ENCODE data around the gene SEPHS2.
A peak's percentile ranks its signal among the peaks of the same experiment; 100 is the strongest.
"Not testable (repeated sequence)": the region's sequence is repeated elsewhere in the genome, so short reads cannot be mapped to it uniquely, and the experiment has no call there.

The SEPHS2 gene

DNA sequence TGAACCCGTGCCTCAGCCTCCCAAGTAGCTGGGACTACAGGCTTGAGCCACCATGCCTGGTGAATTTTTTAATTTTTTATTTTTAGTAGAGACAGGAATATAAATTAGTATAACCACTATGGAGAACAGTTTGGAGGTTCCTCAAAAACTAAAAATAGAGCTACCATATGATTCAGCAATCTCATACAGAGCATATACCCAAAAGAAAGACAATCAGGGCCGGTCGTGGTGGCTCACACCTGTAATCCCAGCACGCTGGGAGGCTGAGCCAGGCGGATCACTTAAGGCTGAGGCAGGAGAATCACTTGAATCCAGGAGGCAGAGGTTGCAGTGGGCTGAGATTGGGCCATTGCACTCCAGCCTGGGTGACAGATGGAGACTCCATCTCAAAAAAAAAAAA is 15.8 kb upstream of the SEPHS2 start:
- not testable (repeated sequence) for DNase-seq

DNA sequence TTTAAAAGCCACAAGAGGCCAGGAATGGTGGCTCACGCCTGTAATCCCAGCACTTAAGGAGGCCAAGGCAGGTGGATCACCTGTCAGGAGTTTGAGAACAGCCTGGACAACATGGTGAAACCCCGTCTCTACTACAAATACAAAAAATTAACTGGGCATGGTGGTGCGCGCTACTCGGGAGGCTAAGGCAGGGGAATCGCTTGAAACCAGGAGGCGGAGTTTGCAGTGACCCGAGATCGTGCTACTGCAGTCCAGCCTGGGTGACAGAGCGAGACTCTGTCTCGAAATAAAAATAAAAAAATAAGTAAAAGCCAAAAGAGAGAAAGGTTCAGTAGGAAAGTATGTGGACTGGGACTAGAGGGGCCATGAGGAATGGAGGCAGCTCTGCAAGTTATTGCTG is 13.8 kb upstream of the SEPHS2 start:
- no peak for DNase-seq

DNA sequence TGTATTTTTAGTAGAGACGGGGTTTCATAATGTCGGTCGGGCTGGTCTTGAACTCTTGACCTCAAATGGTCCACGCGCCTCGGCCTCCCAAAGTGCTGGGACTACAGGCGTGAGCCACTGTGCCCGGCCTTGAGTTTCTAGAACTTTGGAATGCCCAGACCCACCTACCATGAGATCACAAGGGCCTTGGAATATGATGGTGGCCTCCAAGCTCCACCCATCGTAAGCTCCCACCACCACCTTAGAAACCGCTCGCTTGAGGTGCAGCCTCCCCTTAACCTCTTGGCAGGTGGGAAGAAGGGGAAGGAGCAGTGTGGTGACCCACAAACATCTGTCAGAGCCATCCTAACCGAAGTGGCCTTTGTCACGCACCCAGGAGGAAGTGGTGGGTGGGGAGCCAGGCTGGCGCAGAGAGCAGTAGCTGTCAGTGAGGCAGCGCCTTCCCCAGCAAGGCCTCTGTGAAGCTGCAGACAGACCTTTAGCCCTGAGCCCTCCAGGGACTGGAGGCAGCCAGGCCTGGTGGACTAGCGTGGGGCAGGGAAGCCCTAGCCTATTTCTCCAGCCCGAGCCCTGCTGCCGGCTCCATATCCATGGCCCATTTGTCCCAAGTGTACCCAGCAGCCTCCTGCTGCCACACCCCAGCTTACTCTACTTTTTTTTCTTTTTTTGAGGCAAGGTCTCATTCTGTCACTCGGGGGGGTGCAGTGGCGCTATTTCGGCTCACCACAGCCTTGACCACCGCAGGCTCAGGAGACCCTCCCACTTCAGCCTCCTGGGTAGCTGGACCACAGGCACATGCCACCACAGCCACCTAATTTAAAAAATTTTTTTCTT is 13.1 kb upstream of the SEPHS2 start:
- no peak for DNase-seq

DNA sequence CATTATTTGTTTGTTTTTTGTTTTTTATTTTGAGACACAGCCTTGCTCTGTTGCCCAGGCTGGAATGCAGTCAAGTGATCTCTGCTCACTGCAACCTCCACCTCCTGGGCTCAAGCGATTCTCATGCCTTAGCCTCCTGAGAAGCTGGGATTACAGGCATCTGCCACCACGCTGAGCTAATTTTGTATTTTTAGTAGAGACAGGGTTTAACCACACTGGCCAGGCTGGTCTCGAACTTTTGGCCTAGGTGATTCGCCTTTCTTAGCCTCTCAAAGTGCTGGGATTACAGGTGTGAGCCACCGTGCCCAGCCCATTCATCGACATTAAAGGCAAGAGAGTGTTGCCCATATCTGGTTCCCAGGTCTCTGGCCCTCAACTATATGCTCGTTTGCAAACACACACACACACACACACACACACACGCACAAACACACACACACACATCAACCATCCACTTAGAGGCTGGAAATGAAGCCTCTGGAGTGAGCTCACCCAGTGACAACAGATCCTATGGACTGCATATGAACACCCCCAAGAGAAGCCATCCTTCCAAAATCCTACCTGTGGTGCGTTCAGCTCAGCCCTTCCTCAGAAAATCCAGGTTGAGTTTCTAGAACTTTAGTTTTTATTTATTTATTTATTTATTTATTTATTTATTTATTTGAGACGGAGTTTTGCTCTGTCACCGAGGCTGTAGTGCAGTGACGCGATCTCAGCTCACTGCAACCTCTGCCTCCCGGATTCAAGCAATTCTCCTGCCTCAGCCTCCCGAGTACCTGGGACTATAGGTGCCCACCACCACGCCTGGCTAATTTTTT is 12.3 kb upstream of the SEPHS2 start:
- no peak for DNase-seq

DNA sequence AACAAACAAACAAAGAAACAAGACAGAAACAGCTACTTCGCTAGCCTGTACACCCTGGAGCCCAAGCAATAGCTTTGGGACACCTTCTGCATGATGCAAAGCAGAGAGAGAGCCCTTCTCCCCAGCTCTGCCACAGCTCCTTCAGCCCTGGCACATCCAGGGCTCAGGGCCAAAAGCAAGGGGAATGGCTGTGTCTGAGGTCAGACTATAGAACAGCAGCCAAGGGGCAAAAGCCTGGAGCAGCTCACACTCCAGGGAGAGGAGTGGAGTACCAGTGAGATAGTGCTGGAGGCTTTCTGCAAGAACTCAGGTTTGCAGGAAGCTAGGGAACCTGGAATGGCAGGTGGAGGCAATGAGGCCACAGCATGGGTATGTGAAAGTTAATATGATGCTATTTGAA is 11.6 kb upstream of the SEPHS2 start:
- DNase-seq: no peak

DNA sequence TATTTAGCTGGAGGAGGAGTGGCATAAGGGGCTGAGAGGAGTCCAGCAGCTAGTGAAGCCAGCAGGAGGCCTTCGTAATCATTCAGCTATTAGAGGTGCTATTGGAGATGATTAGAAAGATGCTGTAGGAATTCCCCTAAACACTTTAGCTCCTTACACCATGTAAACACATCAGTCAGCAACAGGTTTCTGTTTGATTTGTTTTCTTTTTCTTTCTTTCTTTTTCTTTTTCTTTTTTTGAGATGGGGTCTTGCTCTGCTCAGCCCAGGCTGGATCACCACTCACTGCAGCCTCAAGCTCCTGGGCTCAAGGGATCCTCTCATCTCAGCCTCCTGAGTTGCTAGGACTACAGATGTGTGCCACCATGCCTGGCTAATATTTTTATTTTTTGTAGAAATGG is 10.6 kb upstream of the SEPHS2 start:
- DNase-seq: no peak

DNA sequence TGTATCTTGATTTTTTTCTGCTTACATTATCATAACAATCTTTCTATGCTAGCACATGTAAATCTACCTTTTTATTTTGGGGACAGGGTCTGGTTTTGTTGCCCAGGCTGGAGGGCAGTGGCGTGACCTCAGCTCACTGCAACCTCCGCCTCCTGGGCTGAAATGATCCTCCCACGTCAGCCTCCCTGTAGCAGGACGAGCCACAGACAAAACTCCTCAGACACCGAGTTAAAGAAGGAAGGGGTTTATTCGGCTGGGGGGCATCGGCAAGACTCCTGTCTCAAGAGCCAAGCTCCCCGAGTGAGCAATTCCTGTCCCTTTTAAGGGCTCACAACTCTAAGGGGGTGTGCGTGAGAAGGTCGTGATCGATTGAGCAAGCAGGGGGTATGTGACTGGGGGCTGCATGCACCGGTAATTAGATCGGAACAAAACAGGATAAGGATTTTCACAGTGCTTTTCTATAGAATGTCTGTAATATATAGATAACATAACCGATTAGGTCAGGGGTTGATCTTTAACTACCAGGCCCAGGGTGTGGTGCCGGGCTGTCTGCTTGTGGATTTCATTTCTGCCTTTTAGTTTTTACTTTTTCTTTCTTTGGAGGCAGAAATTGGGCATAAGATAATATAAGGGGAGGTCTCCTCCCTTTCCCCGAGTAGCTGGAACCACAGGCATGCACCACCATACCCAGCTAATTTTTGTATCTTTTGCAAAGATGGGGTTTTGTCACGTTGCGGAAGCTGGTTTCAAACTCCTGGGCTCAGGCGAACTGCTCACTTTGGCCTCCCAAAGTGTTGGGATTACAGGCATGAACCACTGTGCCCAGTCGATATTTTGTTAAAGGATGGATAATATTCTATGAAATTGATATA is 7.3 kb upstream of the SEPHS2 start:
- not testable (repeated sequence) for DNase-seq

DNA sequence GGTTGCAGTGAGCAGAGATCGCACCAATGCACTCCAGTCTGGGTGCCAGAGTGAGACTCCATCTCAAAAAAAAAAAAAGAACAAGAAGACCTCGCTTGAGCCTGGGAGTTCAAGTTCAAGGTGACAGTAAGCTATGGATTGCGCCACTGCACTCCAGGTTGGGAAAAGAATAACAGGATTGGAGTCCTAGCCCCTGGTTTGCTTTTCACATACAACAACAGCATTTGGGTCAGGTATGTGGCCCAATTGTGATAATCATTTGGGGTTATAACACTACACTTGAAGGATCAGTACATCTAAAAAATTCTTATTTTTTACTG is 3.4 kb upstream of the SEPHS2 start:
- DNase-seq: no peak

DNA sequence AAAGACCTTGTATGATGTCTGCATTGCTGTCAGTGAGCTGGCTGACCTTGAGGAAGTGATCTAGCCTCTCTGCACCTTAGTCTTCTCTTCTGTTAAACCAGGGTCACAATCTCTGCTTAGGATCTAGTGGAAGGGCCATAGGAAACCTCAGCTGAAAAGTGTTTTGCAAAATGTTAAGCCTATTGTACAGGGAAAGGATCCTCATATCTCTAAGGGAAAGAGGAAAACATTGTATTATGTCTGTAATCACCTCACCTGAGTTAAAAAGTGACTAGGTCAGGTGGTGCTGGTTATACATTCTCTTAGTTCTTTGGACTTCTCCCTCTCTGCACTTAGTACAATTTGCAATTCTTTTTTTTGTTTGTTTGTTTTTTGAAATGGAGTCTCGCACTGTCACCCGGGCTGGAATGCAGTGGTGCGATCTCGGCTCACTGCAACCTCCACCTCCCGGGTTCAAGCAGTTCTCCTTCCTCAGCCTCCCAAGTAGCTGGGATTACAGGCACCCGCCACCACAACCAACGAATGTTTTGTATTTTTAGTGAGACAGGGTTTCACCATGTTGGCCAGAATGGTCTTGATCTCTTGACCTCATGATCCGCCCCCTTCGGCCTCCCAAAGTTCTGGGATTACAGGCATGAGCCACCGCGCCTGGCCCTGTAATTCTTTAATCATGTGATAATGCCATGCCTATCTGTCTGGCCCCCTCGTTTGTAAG is 2.0 kb upstream of the SEPHS2 start:
- DNase-seq: no peak

DNA sequence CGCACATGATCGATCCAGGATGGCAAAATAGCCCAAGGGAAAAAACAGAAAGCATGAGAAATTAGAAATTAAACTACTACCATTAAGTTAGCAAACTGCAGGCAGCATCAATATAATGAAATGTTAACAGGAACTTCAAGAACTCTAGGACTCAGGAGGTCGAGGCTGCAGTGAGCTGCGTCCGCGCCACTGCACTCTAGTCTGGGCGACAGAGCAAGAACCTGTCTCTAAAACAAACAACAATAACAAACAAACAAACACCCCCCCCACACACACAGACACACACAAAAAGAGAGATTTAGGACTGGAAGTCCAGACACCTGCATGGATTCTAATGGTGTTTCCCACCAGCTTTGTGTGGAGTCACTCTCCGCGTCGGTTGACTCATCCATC is 525 bp upstream of the SEPHS2 start:
- no peak for DNase-seq

DNA sequence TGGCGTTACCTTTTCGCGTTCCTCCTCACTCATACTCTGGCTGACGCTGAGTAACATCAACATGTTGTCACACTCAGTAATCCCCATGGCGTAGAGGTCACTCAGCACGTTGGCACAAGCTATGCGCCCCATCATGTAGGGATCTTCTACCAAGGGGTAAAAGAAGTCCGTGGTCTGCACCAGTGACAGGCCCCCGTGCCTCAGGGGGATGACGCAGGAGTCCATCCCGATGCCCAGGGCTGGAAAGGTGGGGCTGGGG is 596 bp downstream of the SEPHS2 start:
- no peak for DNase-seq

DNA sequence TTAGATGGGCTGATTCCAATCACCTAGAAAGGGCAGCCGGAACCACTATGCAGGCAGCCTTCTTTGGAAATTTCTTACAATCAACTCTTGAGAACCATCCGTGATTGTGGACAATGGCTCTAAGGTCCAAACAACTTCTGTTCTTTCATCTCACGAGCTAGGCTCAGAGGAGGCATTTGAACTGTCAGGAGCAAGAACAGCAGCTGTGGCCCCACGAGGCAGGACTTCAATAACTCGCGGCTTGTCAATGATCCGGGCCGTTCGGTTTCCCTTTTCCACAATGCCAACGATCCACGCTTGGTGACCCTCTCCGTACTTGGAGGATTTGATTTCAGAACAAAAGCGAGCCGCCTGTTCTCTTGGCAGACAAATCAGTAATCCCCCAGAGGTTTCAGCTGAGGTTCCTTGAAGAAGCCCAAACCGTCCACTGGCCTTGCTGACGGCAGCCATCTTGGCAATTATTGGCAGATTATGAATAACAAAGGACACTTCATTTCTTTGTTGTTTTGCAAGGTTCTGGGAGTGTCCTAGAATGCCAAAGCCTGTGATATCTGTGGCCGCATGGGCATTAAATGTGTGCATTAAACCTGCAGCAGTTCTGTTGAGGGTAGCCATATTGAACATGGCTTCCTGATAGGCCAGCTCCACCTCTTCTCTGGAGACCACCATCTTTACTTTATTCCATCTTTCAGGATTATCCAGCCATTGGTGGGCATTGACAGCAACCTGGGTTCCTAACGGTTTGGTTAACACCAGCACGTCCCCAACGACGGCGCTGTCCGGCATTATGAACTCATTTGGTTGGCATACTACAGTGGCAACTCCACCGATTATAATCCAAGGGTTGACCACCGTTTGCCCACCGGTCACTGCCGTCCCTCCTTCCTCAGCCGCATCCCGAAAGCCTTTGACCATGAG is 1.2 kb downstream of the SEPHS2 start:
- no peak for DNase-seq

DNA sequence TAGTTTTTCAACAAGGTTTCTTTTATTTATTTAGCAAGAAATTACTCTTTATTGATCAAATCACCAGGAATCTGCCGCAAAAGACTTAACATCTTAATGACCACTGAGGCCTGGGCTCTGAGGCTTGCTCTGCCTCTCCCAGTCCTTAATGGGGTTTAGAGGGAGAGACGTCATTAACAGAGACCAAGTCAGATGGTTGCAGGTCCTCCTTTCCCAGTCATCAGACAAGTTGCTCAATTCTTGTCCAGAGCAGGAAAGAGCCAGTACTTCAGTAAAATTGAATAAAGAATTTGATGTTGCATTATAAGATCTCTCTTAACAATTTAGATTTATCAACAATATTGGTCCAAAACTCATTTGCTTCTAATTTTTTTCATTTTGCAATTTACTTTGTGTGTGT is 2.0 kb downstream of the SEPHS2 start:
- no peak for DNase-seq

DNA sequence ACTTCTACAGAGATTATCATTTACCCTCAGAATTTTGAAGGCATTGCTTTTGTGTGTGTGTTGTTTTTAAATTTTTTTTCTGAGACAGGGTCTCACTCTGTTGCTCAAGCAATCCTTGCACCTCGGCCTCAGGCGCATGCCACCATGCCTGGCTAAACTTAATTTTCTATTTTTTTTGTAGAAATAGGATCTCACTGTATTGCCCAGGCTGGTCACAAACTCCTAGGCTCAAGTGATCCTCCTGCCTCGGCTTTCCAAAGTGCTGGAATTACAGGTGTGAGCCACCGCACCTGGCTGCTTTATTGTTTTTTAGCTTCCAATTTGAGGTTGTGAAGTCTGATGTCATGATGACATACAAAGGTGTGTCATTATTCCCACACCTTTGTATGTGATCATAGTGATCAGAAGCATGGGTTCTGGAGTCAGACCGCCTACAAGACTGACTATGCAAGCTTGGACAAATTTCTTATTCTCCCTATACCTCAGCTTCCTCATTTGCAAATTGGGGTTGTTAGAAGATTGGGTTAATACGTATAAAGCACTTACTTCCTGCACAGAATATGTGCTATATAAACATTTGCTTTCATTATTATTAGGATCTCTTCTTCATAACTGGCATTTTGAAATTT is 5.8 kb downstream of the SEPHS2 start:
- DNase-seq: no peak

DNA sequence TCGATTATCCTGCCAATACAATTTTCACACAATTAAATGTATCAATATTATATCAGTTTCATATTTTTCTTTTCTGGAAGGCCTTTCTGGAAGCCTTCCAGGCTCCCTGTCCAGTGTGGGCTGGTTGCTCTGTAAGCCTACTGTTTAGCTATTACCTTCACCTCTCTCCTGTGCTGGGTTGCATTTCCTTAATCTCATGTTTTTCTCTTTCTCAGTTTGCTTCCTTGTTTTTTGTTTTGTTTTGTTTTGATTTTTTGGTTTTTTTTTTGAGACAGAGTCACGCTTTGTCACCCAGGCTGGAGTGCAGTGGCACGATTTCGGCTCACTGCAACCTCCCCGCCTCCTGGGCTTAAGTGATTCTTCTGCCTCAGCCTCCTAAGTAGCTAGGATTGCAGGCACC is 6.8 kb downstream of the SEPHS2 start:
- DNase-seq: no peak

DNA sequence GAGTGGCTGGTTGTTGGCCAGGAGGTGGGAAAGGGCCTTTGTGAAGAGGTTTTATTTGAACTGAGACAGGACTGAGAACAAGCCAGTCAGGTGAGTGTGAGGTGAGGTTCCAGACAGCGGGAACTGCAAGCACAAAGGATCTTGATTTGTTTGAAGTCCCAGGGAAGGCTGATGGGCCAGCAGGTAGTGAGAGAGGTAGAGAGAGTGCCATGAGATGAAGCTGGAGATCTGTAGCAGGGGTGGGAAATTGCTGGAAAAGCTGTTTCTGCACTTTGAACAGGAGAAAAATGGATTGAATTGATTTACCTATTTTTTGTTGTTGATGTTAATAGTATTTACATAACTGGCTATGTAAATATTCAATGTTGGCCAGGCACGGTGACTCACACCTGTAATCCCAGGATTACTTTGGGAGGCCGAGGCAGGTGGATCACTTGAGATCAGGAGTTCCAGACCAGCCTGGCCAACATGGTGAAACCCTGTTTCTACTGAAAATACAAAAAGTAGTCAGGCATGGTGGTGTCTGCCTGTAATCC is 8.1 kb downstream of the SEPHS2 start:
- no peak for DNase-seq

DNA sequence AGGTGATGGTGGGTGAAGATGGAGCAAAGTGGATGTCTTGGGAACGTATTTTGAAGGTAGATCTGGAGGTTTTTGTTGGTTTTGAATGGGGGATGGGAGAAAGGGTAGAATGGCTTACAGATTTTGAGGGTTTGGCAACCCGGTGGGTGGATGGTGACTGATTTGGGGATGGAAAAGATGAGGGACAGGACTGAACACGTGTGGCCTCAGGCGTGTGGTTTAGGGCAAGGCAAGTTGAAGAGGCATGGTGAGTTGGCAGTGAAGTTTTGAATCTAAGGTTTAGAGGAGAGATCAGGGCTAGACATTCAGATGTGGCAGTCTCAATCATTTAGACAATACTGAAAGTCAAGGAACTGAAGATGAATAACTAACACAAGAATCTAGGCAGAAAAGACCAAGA is 10.8 kb downstream of the SEPHS2 start:
- no peak for DNase-seq

DNA sequence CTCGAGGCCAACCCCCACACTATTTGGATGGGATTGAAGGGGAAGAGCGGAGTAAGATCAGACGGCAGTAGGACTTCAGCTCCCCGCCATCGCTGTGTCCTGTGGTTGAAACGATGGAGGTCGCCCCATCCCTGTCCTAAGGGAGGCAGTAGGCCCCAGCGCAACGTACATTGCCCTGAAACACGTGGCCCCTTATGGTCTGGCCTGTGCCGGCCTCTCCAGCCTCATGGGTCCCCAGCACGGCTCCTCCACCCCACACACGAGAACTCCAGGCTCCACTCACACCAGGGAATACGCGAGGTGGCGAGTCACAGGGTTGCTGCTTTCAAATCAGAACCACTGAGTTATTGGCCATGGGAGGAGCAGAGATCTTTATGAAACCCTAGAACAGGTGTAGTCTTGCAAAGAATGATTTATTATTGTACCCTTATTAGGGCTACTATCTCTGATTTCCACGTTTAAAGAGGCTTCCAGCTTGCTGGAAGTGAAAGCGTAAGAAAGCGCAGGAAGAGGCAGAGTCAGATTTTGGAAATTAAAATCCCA is 15.2 kb downstream of the SEPHS2 start:
- no peak for DNase-seq

DNA sequence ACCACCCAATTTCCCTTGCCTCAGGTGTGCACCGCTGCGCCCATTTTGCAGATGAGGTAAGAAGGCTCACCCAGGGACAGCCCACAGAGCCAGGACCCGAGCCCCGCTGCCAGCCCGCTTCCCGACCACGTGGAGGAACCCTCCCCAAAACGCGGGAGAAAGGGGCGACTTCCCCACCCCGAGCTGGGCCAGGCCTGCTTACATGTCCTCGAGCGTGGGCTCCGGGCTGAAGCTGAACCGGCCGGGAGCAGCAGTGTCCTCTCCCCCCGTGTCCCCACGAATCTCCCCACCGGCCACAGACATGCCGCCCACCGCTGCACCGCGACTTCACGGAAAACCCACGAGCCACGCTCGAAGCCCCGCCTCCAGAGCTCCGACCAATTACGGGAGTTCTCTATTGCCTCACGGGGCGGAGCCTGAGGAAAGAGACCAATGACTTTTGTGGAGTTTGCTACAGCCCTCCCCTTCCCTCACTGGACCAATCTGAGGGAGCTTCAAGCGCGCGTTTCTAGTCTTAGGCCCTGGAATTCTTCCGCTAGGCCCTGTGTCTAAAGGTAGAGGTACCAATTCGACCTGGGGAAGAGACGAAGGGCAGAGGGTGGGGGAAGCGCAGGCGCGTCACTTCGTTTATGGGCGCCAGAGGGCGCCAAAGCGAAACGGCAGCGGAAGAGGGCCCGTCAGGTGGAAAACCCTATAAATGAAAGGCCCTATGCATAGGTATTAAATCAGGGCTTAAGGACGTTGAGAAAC is 15.8 kb downstream of the SEPHS2 start, which contains the start of gene DCTPP1:
DCTPP1 (minus strand) TSS at position 353 of the 750 bp plus-strand sequence; CDS start at position 303, 50 bp downstream.
- DNase-seq: peak; percentile 99

DNA sequence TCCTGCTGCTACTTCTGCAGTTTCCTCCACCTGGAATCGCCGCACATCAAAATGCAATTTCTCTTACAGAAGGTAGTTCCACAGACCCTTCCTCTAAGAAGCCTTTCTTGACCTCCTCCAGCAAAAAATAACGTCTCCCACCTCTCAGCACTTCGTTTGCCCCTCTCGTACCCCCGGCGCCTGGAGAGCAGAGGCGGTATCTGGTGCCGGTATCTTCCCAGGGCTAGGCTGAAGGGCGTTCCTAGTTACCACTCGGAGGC is 16.3 kb downstream of the SEPHS2 start:
- DNase-seq: peak; percentile 29
